ENCODE measurements around the gene MICU1.
"Not testable (repeated sequence)": the region's sequence is repeated elsewhere in the genome, so short reads cannot be mapped to it uniquely, and the experiment has no call there.

MICU1 gene, protein sequence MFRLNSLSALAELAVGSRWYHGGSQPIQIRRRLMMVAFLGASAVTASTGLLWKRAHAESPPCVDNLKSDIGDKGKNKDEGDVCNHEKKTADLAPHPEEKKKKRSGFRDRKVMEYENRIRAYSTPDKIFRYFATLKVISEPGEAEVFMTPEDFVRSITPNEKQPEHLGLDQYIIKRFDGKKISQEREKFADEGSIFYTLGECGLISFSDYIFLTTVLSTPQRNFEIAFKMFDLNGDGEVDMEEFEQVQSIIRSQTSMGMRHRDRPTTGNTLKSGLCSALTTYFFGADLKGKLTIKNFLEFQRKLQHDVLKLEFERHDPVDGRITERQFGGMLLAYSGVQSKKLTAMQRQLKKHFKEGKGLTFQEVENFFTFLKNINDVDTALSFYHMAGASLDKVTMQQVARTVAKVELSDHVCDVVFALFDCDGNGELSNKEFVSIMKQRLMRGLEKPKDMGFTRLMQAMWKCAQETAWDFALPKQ

DNA sequence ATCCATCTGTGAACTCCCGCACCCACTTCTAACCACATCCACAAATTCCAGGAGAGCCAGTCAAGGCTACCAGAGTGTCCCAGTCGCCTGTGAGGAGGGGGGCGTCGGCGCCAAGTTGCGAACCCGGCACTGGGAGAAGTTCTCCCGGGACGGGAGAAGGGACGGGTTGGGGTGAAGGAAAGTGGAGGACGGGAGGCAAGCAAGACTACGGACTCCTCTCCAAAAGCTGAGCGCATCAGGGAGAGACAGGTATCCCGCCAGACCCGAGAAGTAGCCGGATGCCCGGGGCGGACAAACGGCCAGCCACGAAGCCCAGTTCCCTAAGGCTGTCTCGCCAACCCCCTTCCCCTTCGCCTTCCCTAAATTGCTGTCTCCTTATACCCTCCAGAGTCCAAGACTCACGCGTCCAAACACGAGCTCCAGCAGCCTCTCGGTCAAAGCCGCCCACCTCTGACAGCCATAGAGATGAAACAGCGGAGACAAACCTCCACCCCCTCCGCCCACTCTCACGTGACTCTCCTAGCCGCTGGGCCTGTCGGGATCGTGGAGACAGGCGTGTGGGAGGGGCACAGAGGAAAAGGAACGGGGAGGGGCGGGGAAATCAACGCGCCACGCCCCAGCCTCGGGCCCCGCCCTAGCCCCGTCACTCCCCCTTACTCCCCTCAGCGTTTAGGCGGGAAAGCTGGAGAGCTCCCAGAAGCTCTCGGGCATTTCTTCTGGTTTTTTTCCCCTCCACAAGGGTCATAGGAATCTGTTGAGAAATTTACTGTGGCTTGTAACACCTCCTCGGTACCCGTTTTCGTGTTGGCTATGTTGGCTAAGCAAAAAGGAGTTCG, at the start of gene MICU1:
Gene MICU1 (minus strand): TSS at position 472 of the 836 bp plus-strand sequence. CDS start 59,286 bp downstream, outside the sequence.
- FAIRE-seq = peak; percentile 87

DNA sequence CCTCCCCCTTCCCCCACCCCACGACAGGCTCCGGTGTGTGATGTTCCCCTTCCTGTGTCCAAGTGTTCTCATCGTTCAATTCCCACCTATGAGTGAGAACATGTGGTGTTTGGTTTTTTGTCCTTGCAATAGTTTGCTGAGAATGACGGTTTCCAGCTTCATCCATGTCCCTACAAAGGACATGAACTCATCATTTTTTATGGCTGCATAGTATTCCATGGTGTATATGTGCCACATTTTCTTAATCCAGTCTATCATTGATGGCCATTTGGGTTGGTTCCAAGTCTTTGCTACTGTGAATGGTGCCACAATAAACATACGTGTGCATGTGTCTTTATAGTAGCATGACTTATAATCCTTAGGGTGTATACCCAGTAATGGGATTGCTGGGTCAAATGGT, 48.3 kb upstream of the MICU1 start:
- not testable (repeated sequence) for FAIRE-seq

DNA sequence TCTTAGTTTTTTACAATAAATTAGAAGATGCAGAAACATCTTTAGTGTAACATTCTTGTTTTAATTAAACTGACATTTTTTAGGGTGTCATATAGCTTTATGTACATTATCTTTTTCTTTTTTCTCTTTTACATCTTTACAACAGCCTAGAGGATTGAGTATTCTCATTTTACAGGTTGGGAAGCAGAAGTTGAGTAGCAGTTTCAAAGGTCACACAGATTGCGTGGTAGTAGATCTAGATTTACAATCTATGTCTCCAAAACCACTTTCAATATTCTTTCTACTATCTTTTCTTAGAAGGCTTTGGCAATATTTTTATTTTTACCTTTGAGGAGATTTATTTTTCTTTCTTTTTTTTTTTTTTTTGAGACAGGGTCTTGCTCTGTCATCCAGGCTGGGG, 47.4 kb upstream of the MICU1 start:
- no peak for FAIRE-seq

DNA sequence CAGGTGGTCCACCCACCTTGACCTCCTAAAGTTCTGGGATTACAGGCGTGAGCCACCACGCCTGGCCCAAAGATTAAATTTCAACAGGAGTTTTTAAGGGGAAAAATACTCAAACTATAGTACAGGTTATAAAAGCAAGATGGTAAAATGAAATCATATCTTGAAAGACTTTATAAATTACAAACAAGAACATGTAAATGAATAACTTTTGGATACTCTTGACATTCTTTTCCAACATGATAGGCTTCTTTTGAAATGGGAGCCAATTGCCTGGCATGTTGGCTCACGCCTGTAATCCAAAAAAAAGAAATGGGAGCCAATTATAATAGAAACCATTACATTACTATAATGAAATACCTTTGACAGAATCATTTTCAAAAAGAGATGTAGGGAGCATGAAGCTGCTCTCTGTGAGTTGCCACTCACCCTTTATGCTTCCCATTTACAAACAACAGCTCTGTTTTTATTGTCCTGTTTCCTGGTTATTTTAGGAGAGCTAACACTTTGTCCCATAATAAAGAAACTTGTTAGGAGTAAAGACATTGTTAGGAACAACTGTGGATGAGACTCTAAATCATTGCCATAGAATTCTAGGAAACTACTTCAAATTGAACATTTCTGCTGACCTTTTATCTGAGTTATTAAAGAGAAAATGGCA, 41.5 kb upstream of the MICU1 start:
- FAIRE-seq = no peak

DNA sequence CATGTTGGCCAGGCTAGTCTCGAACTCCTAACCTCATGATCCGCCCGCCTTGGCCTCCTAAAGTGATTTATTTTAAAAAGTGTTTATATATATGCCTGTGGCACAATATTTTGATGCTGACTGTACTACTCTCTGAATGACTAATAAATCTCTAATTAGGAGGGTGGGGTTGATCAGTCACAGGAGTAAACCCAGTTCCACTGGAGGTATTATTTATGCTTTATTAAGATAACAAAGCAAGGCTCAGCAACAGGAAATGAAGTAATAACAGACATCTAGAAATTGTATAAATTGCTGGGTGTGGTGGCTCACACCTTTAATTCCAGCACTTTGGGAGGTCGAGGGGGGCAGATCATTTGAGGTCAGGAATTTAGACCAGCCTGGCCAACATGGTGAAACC, 40.0 kb upstream of the MICU1 start:
- no peak for FAIRE-seq

DNA sequence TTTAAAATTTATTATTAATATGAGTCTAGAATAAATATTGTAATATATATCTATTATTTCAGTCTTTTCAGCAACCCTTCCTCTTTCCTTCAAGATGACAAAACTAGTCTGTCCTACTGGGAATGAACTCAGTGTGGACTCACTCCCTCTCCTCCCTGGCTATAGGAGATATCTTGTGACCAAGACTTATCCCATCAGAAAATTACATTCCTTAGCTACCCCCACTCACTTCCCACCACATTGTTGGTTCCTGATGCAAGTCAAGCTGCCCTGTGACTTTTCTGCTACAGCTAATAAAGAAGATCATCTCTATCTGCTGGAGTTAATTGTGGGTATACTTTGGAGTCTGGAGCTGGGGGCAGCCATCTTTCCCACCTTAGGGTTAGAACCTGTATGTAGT, 38.1 kb upstream of the MICU1 start:
- no peak for FAIRE-seq

DNA sequence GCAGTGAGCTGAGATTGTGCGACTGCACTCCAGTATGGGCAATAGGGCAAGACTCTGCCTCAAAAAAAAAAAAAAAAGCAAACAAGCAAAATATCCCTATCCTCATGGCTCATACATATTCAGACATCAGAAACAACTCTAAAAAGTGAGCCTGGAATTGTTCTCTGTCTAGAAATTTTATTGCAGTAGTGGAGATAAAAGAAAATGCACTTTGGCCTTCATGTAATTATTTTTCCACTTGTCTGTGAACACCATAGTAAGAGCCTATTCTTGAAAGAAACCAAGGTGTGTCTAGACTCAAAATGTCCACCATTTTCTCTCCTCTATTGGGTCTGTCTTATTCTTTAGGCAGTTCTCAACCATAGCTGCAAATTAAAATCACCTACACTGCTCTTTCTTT, 35.6 kb upstream of the MICU1 start:
- FAIRE-seq = no peak

DNA sequence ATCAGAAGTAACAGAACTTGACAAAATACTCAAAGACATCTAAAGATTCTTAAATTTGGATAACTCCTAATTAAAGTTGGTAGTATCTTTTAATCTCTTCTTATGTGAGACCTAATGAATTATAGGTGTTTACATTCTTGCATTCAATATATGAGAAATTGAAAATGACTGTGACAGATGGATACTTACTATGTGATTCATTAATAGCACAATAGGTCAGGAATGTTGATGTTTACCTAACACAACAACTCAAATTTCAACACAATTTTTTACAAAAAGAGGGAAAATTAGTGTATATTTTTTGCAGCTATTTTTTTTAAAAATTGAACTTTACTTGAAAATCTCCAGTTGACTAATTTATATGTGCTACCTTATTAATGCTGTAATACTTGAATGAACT, 34.3 kb upstream of the MICU1 start:
- no peak for FAIRE-seq

DNA sequence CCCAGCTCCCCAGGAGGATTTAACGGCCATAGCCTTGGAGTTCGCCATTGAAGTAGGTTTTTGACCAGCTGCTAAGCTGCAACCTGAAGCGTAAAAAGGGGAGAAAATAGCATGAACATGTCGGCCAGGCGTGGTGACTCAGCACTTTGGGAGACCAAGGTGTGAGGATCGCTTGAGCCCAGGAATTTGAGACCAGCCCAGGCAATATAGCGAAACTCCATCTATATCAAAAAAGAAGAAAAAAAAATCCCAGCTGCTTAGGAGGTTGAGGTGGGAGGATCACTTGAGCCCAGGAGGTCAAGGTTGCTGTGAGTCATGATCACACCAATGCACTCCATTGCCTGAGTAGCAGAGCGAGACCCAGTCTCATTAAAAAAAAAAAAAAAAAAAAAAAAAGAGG, 33.8 kb upstream of the MICU1 start:
- no peak for FAIRE-seq

DNA sequence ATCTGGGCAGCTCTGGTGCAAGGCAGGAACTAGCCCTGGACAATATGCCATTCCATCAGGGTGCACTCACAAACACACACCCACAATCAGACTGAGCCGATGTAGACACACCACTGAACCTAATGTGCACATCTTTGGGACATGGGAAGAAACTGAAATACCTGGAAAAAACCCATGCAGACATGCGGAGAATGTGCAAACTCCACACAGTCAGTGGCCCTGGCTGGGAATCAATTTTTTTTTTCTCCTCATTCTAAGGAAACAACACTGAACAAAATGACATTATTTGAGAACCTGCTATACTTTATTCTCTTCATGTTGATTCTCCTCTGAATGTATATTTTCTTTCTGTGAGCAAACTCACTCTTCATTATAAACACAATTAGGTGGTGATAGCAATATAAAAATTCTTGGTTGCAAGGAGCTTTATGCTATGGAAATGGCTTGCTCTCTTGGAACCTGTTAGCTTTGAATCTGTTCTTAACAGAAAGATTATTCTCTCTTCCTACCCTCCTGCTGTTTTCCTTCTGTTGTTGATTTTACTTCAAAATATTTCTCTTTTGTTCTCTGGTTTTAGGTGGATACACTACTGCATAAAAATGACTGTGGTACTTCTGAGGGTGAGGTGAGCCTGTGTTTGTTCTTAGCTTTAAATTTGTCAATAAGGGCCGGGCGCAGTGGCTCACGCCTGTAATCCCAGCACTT, 33.0 kb upstream of the MICU1 start:
- no peak for FAIRE-seq

DNA sequence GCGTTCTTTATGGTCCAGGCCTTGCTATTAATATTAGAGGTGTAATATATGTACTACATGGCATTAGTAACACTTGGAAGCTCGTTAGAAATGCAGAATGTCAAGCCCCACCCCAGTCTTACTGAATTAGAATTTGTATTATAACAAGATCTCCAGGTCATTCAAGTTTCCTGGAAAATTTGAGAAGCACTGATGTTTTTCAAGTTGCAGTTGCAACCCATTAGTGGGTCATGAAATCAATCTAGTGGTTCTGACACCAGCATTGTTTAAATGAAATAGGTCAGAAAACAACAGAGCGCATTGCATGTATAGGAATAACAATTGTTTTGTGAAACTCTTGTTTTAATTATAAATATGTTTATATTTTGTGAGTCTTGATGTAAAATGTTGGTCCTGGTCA, 28.8 kb upstream of the MICU1 start:
- no peak for FAIRE-seq

DNA sequence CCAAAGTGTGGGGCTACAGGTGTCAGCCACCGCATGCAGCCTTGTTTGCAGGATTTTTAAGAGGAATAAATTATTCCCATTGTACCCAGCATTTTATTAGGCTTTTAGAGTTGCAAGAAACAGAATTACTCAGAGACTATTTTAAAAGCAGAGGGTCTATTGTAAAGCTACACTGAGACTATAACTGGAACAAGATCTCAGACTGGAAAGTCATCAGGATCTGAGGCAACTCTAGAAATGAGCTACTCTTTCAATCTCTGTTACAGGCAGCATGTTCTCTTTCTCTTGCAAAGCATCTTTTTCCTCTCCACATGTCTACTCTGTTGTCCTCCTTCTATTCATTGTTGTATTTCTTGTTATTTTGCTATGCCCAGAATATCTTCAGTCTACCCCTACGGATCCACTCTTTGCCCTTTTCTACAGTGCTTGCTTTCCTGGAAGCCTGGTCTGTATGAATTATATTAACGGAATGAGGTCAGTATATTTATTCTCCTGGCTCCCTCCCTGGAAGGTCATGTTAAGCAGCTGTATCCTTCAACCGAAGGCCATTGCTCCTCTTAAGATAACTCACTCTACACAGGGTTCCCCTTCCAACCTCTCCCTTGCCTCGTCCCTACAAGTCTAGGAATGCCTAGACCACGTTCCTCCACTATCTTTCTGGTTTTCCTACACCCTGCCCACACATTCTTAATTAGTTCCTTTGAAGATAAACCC, 27.7 kb upstream of the MICU1 start:
- no peak for FAIRE-seq

DNA sequence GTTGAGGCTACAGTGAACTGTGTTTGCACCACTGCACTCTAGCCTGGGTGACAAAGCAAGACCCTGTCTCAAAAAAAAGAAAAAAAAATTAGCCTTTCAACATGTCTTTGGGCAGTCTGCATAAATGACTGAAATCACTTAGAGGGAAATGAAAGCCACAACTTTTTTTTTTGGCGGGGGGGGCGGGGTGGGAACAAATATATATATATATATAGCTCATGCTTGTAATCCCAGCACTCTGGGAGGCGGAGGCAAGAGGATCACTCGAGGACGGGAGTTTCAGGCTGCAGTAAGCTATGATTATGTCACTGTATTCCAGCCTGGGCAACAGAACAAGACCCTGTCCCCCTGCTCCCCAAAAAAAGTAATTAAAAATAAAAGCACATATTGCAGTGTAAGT, 23.4 kb upstream of the MICU1 start:
- FAIRE-seq = no peak

DNA sequence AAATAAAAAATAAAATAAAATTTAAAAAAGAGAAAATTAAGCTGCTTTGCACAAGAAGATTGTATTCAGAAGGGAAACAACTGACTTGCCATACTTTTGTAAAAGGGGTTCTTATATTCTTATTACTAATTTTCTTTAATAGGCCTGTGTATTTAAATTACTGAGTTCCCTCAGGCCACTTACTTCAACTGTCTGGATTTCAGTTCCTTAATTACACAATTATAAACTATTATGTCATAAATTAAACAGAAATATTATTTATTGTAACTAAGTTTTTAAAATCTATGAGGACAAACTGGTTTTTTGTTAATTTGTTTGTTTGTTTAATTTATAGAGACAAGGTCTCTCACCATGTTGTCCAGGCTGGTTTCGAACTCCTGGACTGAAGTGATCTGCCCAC, 22.4 kb upstream of the MICU1 start:
- FAIRE-seq = no peak

DNA sequence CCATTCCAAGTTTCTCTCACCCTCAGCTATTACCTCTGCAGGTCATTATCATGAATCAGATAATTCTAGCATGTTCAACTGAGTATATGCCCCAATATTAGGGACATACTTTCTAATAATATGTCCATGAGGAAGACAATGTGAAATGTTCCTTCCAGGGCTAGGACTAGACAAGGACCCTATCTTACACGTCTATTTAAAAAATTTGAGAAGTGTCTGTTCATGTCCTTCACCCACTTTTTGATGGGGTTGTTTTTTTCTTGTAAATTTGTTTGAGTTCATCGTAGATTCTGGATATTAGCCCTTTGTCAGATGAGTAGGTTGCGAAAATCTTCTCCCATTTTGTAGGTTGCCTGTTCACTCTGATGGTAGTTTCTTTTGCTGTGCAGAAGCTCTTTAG, 21.1 kb upstream of the MICU1 start:
- FAIRE-seq = not testable (repeated sequence)

DNA sequence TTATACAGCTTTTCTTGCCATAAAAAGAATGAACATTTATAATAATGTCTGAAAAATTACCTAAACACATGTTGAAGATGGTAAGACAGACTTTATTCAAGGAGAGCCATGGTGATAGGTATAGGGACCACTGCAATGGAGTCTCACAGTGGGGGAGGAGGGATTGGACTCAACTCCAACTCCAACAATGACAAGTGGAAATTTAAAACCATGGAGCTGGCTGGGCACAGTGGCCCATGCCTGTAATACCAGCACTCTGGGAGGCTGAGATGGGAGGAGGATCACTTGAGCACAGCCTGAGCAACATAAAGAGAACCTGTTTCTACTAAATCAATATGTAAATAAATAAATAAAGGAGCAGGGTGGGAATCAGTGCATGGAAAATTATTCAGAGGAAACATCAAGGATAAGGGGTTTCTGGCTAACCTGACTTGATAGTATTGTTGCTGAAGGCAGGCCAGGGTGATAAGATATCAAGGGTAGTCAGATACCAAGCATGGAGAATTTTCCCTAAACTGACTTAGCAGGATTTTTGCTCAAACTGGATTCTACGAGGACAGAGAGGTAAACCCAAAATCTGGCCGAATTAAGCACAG, 19.5 kb upstream of the MICU1 start:
- FAIRE-seq = no peak

DNA sequence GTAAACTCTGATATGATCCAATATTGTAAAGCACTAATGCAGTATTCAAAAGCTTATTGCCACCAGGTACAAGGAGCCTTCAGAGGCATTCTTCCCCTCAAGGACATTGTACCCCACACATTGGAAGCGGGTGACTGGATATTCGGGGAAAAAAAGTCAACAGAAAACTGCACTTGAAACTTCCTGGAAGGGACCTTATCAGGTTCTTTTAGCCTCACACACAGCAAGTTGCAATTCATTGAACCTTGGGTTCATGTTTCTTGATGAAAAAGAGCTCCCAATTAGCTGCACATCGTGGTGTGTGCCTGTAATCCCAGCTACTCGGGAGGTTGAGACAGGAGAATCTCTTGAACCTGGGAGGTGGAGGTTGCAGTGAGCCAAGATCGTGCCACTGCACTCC, 16.4 kb upstream of the MICU1 start:
- no peak for FAIRE-seq

DNA sequence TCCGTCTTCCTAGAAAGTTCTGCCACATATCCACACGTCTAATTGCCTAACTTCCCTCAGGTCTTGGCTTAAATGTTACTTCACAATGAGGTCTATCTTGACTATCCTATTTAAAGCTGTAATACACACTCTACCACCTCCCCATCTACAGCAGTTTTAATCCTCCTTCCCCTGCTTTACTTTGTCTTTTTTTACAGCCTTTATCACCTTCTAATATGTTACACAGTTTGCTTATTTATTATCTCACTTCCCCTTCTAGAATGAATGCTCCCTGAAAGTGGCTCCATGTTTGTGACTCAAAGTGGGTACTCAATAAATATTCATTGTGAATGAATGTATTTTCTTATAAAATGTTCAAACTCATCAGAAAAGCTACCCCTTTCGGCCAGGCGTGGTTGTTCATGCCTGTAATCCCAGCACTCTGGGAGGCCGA, 13.6 kb upstream of the MICU1 start:
- no peak for FAIRE-seq

DNA sequence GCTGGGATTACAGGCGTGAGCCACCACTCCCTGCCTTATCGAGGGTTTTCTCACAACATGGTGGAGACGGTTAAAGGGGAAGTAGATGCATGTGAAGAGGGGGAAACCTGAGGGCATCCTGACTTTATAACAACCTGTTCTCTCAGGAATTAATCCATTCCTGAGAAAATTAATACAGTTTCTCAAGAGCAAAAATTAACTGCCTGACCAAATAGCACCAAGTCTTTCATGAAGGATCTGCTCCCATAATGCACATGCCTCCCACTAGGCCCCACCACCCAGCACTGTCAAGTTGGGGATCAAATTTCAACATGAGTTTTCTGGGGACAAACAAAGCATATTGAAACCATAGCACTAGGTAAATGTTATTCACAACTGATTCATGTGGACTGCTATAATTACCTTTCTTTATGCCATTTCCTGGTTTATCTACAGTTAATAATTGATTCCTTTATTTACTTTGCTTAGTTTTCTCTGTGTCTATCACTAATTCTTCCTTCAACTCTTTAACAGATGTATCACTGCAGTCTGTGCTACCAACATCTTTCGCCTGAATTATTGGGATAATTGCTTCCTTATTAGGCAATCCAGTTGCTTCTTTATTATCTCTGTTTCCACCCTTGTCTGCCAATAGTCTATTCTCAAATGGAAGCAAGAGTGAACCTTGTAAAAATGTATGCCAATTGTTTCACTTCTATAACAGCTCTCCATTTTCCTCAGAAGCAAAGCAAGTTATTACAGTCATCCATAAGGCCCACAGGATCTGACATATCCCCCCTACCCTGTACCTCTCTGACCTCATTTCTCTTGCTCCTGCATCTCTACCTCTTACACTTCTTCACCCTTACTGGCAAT, 12.9 kb upstream of the MICU1 start:
- no peak for FAIRE-seq

DNA sequence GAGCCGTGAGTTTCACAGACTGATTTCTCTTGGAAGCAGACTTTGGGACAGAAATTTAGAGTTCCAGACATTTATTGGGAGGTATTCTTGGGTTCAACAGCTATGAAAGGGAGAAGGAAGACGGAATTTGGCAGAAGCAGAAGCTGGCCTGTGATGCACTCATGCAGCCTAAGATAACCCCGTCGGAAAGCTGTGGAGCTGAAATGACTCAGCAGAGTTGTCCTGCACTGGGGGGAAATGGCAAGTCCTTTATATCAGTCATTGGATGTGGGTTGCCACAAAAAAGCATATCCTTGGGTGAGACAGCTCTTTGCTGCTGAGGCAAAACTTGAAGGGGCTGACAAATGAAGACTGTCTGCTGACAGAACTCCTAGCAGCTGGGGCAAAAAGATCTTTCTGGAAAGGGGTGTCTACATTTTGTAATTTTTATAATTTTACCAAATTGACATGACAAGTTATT, 11.5 kb upstream of the MICU1 start:
- FAIRE-seq = no peak

DNA sequence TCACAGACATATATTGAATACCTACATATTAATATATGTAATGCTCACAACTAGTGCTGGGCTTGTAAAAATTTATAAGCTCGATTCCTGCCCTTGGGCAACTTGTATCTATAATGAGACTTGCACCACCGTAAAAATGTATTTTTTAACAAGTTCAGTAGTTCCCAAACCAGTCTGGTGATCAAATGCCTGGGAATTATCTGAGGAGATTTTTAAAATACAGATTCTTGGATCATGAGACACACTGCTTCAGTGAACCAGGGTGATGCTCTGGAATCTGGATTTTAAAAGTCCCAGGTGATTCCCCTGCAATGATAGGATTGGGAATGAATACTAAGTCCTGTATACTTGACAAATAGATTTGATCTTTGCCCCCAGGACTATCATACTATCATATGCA, 4.3 kb upstream of the MICU1 start:
- FAIRE-seq = no peak

Measured in TTC549 (cell line).